ENCODE measurements around the gene DYDC2.

- TF ChIP-seq CTCF (IDR thresholded peaks at IDR 0.05; ENCODE audit: low read depth, low read length, missing input control) (no peak), YY1 (IDR thresholded peaks at IDR 0.05) (no peak), ZBTB33 (IDR thresholded peaks at IDR 0.05) (no peak), TAF1 (conservative IDR thresholded peaks at IDR 0.05) (no peak), HNF4A (conservative IDR thresholded peaks at IDR 0.05) (no peak)
Measured at GRCh38 chr10:80322711-80323110, 33.9 kb upstream of the DYDC2 start.
